NCI-H748 treated with DMSO at 0.1 percent for 48 hours (cell line): ENCODE measurements around the gene FCRL3.
"Not testable (repeated sequence)": the region's sequence is repeated elsewhere in the genome, so short reads cannot be mapped to it uniquely, and the experiment has no call there.

Experiments
- DNase-seq: peaks from one replicate; lab custom pipeline; 2025; lab: John Stamatoyannopoulos, UW

Gene FCRL3, protein sequence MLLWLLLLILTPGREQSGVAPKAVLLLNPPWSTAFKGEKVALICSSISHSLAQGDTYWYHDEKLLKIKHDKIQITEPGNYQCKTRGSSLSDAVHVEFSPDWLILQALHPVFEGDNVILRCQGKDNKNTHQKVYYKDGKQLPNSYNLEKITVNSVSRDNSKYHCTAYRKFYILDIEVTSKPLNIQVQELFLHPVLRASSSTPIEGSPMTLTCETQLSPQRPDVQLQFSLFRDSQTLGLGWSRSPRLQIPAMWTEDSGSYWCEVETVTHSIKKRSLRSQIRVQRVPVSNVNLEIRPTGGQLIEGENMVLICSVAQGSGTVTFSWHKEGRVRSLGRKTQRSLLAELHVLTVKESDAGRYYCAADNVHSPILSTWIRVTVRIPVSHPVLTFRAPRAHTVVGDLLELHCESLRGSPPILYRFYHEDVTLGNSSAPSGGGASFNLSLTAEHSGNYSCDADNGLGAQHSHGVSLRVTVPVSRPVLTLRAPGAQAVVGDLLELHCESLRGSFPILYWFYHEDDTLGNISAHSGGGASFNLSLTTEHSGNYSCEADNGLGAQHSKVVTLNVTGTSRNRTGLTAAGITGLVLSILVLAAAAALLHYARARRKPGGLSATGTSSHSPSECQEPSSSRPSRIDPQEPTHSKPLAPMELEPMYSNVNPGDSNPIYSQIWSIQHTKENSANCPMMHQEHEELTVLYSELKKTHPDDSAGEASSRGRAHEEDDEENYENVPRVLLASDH

GRCh38 chr1:157700732-157701131, at the start of gene FCRL3:
TSS of gene FCRL3 (minus strand) at chr1:157700769. CDS start at chr1:157700489, 280 bp downstream.
- no peak for DNase-seq

DNA sequence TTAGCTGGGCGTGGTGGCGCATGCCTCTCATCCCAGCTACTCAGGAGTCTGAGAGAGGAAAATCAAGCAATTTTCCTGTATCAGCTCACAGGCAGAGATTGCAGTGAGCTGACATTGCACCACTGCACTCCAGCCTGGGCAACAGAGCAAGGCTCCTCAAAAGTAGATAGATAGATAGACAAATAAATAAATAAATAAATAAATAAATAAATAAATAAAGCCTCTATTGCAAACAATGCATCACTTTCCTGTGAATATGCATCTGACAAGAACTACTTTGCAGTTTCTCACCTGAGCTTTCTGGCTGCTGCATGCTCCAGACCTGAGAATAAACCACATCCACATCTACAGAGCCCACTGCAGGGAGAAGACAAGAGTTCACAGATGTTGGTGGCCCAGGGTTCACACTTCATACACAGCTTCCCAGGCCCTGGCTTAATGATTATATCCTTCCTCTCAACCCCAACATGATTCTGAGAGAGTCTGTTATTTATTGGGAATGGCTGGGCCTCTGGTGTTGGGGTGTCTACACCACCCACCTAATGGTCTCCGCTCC, 47.8 kb upstream of the FCRL3 start:
- DNase-seq: no peak

- DNase-seq: no peak
Measured at GRCh38 chr1:157739229-157739901, 38.8 kb upstream of the FCRL3 start.

- not testable (repeated sequence) for DNase-seq
Measured at GRCh38 chr1:157735991-157736390, 35.4 kb upstream of the FCRL3 start.

DNA sequence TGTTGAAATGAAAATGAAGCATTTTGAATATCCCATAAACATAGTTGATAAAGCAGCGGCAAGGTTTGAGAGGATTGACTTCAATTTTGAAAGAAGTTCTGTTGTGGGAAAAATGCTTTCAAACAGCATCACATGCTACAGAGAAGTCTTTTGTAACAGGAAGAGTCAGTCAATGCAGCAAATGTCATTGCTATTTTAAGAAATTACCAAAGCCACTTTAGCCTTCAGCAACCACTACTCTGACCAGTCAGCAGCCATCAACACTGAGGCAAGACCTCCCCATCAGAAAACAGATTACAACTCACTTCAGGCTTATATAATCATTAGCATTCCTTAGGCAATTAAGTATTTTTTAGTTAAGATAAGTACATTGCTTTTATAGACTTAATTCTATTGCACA, 33.8 kb upstream of the FCRL3 start:
- DNase-seq: no peak

- DNase-seq: no peak
Measured at GRCh38 chr1:157732755-157733154, 32.2 kb upstream of the FCRL3 start.

- DNase-seq: no peak
Measured at GRCh38 chr1:157725221-157725577, 24.6 kb upstream of the FCRL3 start.

GRCh38 chr1:157724537-157725220, 24.1 kb upstream of the FCRL3 start:
- no peak for DNase-seq

GRCh38 chr1:157723157-157723556, 22.6 kb upstream of the FCRL3 start:
- no peak for DNase-seq

DNA sequence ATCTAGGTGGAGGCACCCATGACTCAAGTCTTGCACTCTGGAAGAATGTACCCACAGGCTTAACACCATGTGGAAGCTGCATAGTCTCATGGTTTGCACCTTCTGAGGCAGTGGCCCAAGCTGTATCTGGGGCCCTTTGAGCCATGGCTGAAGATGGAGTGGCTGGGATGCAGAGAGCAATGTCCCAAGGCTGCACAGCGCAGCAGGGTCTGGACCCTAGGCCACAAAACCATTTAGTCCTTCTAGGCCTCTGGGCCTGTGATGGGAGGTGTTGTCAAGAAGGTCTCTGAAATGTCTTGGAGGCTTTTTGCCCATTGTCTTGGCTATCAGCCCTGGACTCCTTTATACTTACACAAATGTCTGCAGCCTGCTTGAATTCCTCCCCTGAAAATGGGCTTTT, 21.4 kb upstream of the FCRL3 start:
- no peak for DNase-seq

GRCh38 chr1:157715736-157716135, 15.2 kb upstream of the FCRL3 start:
- DNase-seq: no peak

- no peak for DNase-seq
Measured at GRCh38 chr1:157711802-157712201, 11.2 kb upstream of the FCRL3 start.

- no peak for DNase-seq
Measured at GRCh38 chr1:157704878-157705277, 4.3 kb upstream of the FCRL3 start.

- no peak for DNase-seq
Measured at GRCh38 chr1:157703981-157704380, 3.4 kb upstream of the FCRL3 start.

- no peak for DNase-seq
Measured at GRCh38 chr1:157702308-157702825, 1.8 kb upstream of the FCRL3 start.

DNA sequence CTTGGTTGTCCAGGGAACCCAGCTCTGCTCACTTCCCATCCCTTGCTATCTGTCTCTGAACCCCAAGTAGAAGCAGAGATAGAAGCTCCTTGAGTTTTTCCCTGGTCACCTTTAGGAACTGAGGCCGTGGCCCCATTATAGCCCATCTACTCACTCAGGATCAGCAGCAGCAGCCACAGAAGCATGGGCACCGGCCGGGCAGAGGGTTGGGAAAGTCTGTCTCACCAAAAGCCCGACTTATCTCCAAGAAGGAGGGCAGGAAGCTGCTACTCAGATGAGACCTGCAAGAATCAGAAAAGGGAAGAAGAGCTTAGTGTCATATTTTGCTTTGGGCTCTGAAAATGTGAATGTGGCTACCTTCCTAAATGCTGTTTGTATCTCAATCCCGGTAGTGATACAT, 264 bp downstream of the FCRL3 start:
- DNase-seq: no peak

- no peak for DNase-seq
Measured at GRCh38 chr1:157697781-157698569, 2.6 kb downstream of the FCRL3 start.

DNA sequence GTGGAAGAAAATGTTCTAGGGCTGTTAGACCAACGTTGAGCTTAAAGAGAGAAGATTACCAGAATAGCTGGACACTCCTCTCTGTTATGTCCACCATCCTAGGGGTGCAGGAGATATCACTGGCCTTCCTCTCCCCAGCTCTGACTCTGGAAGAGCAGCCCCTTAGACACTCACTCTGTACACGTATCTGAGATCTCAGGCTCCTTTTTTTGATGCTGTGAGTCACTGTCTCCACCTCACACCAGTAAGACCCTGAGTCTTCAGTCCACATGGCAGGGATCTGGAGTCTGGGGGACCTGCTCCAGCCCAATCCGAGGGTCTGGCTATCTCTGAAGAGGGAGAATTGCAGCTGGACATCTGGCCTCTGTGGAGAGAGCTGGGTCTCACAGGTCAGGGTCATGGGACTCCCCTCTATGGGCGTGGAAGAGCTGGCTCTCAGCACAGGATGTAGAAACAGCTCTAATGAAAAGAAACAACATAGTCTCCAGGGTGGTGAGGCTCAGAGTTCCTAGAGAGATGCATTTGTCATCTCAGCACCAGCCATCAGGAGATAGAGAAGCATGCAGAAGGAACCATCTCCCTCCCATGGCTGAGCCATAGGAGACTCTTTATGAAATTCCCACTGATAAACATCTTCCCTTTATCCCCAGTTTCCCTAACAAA, 3.5 kb downstream of the FCRL3 start:
- no peak for DNase-seq

DNA sequence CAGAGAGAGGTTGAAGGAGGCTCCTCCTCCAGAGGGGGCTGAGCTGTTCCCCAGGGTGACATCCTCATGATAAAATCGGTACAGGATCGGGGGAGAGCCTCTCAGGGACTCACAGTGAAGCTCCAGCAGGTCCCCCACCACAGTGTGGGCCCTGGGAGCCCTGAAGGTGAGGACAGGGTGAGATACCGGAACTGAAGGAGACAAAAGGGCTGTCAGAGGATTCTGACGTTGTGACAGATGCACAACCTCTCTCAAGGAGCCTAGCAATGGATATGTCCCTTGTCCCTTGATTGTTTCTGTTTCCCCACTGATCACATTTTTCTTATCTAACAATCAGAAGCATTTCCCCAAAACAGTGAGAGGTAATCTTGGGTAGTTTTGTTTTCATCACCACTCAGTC, 5.2 kb downstream of the FCRL3 start:
- no peak for DNase-seq

DNA sequence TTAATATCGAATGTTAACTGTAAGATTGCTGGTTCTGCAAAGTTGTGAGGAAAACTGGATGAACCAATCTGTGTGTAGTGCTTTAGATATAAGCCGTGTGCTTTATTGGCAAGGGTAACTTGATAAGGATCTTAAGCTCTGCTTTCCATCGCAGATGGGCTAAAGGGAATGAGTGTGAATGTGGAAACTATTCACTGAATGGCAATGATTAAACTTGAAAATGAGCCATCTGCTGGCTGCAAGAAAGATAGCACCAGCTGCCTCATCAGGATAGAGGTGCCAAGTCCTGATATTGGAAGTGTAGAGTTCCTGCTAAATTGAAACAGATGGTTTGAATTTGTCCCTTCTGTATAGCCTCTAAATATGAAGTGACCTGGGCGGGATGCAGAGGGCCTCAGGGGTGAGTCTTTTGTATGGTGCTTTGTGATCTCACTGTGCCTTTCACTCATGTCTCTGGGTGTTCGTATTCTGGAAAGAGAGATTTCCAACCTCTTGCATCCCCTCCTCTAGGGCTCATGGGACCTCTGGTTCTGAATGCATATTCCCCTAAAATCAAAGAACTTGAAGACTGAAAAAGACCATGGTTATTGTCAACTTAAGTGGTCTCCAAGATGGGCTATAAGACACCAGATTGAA, 9.2 kb downstream of the FCRL3 start:
- DNase-seq: no peak
